Measurements from ENCODE around the gene SLC24A3.

SLC24A3 gene

DNA sequence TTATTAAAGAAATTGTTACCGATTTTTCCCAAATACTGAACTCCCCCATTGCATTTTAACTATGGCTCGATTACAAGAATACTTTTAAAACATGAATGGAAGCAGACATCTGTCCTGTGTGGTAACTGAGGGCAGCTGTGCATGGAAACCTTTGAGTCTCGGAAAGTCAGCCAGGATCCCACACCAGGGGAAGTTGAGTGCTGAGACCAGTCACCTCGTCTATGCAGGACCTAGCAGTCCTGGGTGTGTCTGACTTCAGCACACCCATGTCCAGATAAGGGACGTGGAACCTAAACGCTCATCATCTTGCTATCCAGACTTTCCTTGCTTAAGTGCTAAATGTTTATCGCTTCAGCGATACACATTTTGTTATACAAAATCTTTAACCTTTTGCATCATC lies 551.8 kb downstream of the SLC24A3 start:
- no peak for DNase-seq (ENCODE audit: low spot score)
- in situ Hi-C loops (cut with MboI; ENCODE audit: low sequenced_read_pairs, unreplicated experiment): no loop called here
- TF ChIP-seq, protein P1, sequence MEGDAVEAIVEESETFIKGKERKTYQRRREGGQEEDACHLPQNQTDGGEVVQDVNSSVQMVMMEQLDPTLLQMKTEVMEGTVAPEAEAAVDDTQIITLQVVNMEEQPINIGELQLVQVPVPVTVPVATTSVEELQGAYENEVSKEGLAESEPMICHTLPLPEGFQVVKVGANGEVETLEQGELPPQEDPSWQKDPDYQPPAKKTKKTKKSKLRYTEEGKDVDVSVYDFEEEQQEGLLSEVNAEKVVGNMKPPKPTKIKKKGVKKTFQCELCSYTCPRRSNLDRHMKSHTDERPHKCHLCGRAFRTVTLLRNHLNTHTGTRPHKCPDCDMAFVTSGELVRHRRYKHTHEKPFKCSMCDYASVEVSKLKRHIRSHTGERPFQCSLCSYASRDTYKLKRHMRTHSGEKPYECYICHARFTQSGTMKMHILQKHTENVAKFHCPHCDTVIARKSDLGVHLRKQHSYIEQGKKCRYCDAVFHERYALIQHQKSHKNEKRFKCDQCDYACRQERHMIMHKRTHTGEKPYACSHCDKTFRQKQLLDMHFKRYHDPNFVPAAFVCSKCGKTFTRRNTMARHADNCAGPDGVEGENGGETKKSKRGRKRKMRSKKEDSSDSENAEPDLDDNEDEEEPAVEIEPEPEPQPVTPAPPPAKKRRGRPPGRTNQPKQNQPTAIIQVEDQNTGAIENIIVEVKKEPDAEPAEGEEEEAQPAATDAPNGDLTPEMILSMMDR (IDR thresholded peaks at IDR 0.05; ENCODE audit: borderline replicate concordance, control extremely low read depth, extremely low read depth, insufficient read depth, missing control alignments): no peak

DNA sequence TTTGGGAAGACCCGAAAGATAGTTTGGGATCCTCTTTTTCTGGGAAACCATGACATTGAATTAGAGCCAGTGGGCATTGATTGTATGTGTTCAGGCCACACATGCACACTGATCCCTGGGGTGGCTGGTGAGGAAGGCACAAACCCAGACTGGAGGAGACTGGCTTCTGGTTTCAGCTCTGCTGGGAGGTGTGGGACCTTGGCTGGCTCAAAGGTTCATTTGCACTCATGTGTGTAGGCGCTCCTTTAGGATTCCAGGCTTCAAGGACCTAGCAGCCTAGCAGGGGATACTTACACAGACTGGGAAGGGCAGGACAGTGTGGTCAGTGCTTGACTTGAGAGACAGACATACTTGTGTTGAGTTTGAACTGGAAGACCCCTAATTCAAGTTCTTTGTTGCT lies 552.8 kb downstream of the SLC24A3 start:
- DNase-seq (ENCODE audit: low spot score): no peak
- in situ Hi-C loops (cut with MboI; ENCODE audit: low sequenced_read_pairs, unreplicated experiment): no loop called here

DNA sequence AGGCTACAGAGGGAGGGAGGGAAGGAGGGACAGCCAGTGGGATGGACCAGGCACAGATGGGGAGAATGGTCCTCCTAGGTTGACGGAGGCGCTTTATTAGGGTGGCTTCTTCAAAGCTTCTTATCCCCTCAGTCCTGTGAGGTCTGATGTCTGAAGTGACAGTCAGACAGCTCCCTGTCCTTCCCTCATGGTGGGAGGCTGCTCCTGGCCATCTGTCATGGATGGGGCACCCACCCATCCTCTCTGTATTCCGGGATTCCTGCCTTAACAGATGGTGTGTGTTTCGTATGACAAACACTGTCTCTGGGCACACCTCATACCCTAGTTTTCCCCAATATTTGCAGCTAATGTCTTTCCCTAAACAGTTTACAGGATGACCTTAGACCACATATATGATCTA lies 553.5 kb downstream of the SLC24A3 start:
- TF ChIP-seq, protein P1 (IDR thresholded peaks at IDR 0.05; ENCODE audit: borderline replicate concordance, control extremely low read depth, extremely low read depth, insufficient read depth, missing control alignments): no peak
- in situ Hi-C loops (cut with MboI; ENCODE audit: low sequenced_read_pairs, unreplicated experiment): no loop called here
- no peak for DNase-seq (ENCODE audit: low spot score)

More for the DNA sequence above, 552.8 kb downstream of the SLC24A3 start:
- TF ChIP-seq, protein P1 (IDR thresholded peaks at IDR 0.05; ENCODE audit: borderline replicate concordance, control extremely low read depth, extremely low read depth, insufficient read depth, missing control alignments): no peak

DNA sequence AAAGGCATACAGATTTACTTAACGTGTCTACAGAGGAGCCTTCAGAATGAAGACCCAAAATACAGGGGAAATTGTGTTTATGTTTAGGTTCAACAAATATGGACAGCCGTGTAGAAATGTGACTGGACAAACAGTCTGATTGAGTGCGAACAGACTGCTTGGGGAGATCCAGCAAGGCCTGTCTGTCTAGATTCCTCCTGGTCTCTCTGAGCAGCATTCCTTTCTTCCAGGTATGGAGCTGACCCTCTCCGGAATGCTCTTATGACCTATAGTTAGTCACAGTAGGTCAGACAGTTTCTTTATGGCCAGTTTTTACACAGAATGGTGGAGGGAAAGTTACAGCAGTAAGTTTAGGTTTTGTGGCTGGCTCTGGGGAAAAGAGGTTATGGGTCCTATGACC lies 554.6 kb downstream of the SLC24A3 start:
- TF ChIP-seq, protein P1 (IDR thresholded peaks at IDR 0.05; ENCODE audit: borderline replicate concordance, control extremely low read depth, extremely low read depth, insufficient read depth, missing control alignments): no peak
- DNase-seq (ENCODE audit: low spot score): no peak
- in situ Hi-C loops (cut with MboI; ENCODE audit: low sequenced_read_pairs, unreplicated experiment): no loop called here

DNA sequence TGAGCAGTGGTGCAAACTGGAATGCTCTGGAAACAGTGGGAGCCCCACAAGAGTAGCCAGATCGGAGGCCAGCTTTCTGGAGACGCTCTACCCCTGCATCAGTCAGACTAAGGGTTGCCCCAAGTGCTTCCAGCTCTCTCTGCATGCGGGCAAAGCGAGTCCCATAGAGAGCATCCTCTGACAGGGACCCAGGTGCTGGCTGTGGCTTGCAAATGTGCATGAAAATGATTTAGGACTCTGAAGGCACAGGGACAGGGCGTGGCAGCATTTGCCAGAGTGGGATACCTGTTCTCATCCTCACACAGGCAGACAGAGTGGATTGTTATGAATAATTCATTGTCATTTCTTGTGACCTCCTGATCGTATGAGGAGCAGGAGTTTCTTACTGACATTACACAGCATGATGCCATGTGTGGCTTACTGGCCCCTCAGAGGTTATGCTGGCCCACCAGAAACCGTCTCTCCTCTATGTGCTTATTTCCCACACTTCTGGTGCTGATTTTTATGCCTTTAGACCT lies 555.9 kb downstream of the SLC24A3 start:
- in situ Hi-C loops (cut with MboI; ENCODE audit: low sequenced_read_pairs, unreplicated experiment): no loop called here
- DNase-seq (ENCODE audit: low spot score): no peak
- TF ChIP-seq, protein P1 (IDR thresholded peaks at IDR 0.05; ENCODE audit: borderline replicate concordance, control extremely low read depth, extremely low read depth, insufficient read depth, missing control alignments): no peak

DNA sequence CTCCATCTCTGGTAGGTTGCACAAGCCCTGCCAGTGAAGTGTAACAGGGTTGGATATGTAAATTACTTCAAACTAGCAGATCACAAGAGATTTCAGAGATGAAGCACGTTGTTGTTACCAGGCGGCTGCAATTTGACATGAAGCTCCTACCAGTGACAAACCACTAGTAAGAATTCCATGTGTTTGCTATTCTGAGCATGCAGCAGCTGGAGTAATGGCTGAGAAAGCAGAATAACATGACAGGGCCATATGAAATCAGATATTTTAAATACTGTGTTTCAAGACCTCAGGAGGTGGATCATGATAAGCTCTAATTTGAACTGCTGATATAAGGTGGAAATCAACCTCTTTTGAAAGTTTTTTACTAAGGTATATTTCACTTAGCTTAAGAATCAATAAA lies 557.1 kb downstream of the SLC24A3 start:
- no peak for DNase-seq (ENCODE audit: low spot score)
- TF ChIP-seq, protein P1 (IDR thresholded peaks at IDR 0.05; ENCODE audit: borderline replicate concordance, control extremely low read depth, extremely low read depth, insufficient read depth, missing control alignments): no peak
- in situ Hi-C loops (cut with MboI; ENCODE audit: low sequenced_read_pairs, unreplicated experiment): no loop called here

DNA sequence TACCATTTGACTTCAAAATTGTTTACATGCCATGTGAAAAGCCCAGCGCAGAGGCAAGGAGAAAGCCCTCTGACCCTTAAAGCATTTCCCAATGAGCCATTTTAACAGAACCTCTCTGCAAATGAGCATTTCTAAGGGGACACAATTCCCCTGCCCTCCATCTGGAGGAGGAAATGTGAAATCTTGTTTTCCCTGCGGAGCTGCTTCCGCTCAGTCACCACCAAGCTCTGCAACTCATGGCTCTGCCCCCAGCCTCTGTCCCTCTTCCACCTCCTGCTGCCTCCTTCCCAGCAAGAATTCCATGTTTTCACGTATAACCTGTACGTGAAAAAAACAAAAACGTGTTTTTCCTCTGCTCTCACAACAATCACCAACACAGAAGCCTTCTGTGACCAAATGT lies 557.9 kb downstream of the SLC24A3 start:
- TF ChIP-seq, protein P1 (IDR thresholded peaks at IDR 0.05; ENCODE audit: borderline replicate concordance, control extremely low read depth, extremely low read depth, insufficient read depth, missing control alignments): no peak
- in situ Hi-C loops (cut with MboI; ENCODE audit: low sequenced_read_pairs, unreplicated experiment): no loop called here
- no peak for DNase-seq (ENCODE audit: low spot score)
